GM12864 (cell line): ENCODE results near the gene SZRD1.

ENCODE experiments used
- DNase-seq: peaks from one replicate; pipeline ENCODE4 v3.0.0-alpha.2; 2011; ENCODE audit warnings: low read depth
- H3K4me3 ChIP-seq: 2 replicates; pipeline ENCODE4 v1.5.1; 2011; ENCODE audit warnings: mild to moderate bottlenecking, low read depth, low read length, control low read depth
- TF ChIP-seq, protein P1 (sequence below): IDR thresholded peaks from 2 replicates; pipeline ENCODE4 v1.5.1; 2011; ENCODE audit warnings: low read depth, mild to moderate bottlenecking, moderate library complexity, low read length, control low read depth, inconsistent platforms; ENCODE audit errors: missing control alignments

Gene SZRD1, protein sequence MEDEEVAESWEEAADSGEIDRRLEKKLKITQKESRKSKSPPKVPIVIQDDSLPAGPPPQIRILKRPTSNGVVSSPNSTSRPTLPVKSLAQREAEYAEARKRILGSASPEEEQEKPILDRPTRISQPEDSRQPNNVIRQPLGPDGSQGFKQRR

DNA sequence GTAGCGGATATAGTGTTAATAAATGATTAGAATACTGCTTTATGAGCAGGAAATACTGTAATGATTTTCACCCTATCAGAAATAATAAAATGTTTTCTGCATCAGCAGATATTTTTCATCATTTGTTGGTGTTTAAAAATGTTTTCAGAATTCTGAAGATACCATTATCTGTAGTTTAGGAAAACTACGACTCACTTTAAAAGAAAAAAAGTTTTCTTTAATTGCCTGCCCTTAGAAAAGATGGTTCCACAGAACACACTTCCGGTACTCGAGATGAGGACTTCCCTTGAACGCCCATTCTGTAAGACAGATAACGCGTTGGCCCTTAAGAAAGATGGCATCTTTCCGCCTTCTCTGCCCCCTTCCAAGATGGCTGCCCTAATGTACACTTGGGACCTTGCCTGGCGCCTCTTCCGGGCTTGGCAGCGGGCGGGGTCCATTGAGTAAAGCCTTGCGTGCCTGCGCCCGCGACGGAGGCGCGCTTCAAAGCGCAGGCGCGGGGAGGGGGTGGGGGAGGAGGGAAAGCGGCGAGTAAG, at the start of gene SZRD1:
Gene SZRD1, plus strand, starts transcription at position 521 of the 536 bp plus-strand sequence. CDS start 16 bp downstream, outside the sequence.
- DNase-seq: peak; percentile 99
- TF ChIP-seq, protein P1, sequence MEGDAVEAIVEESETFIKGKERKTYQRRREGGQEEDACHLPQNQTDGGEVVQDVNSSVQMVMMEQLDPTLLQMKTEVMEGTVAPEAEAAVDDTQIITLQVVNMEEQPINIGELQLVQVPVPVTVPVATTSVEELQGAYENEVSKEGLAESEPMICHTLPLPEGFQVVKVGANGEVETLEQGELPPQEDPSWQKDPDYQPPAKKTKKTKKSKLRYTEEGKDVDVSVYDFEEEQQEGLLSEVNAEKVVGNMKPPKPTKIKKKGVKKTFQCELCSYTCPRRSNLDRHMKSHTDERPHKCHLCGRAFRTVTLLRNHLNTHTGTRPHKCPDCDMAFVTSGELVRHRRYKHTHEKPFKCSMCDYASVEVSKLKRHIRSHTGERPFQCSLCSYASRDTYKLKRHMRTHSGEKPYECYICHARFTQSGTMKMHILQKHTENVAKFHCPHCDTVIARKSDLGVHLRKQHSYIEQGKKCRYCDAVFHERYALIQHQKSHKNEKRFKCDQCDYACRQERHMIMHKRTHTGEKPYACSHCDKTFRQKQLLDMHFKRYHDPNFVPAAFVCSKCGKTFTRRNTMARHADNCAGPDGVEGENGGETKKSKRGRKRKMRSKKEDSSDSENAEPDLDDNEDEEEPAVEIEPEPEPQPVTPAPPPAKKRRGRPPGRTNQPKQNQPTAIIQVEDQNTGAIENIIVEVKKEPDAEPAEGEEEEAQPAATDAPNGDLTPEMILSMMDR: no peak

GRCh38 chr1:16318555-16318954, 48.5 kb upstream of the SZRD1 start:
- H3K4me3 ChIP-seq: no peak overlapping the region
- TF ChIP-seq, protein P1: no peak
- DNase-seq: no peak

More for the DNA sequence above, at the start of gene SZRD1:
- peak within 1 kb of the TSS; percentile 87 for H3K4me3 ChIP-seq

DNA sequence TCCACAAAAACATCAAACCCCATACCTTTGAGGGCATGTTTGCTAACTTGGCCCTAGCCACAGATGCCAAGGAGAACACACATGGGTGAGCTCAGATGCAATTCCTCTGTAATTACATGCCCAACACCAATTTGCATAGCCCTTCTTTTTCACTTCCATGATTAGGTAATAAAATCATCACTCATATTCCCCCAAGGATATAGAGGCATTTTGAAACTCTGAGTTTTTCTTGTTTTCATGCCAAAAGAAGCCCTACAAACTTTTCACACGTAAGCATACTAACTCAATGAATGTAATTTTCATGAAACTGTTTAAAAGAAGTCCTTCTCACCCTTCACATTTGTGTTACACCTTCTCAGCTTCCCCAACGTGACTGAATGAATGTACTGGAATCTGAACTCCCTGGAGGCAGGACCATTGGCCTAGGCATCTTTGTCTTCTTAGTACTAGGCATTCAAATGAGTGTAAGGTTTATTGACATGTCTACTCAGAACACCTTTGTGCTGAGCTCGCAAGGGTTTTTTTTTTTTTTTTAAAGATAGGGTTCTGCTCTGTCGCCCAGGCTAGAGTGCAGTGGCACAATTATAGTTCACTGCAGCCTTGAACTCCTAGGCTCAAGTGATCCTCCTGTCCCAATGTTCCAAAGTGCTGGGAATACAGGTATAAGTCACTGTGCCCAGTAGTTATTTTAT, 45.7 kb upstream of the SZRD1 start:
- TF ChIP-seq, protein P1: no peak
- no peak overlapping the region for H3K4me3 ChIP-seq
- no peak for DNase-seq

- no peak overlapping the region for H3K4me3 ChIP-seq
- TF ChIP-seq, protein P1: no peak
- DNase-seq: no peak
These were observed 42.6 kb upstream of the SZRD1 start for GRCh38 chr1:16324456-16324890.

DNA sequence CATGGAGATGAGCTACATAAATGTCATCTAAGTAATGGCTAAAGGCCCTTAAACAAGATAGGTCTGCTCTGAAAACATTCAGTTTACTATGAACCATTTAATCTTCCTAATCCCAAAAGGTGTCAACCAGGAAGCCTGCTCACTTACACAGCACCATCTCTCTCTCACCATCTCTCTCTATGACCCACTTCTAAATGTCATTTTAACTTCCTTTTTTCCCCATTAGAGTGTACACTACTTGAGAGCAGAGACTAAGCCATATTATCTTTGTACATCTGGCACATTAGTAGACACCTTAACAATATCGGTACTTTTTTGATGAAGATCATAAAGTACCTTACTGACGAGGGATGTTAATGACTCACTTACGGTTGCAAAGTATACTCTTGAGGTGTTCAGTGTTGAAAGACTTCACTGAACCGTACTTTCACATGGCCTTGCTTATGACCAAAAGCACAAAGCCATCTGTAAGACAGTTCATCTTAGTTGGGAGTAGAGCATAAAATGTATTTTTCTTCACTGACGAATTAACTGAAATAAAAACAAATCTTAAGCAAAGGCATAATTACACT, 40.1 kb upstream of the SZRD1 start:
- DNase-seq: no peak
- TF ChIP-seq, protein P1: no peak
- H3K4me3 ChIP-seq: no peak overlapping the region

DNA sequence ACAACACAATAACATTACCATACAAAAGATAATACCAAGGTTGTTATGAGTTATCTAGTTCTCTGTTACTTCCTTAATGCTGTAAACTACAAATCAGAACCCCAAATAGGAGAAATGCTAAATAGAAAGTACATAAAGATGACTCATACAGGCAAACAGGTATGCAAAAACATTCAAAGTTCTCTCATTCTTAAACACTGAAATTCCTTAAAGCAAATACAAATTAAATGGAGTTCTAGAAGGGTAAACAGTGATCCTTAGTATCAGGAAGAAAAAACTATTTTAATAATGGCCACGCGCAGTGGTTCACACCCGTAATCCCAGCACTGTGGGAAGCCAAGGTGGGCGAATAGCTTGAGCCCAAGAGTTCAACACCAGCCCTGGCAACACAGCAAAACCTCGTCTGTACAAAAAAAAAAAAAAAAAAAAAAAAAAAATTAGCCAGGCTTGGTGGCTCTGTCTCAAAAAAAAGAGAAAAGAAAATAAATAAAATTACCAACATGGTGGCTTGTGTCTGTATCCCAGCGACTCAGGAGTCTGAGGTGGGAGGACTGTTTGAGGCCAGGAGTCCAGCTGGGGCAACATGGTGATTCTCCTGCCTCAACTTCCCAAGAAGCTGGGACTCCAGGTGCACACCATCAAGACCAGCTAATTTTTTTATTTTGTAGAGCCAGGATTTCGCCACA, 32.2 kb upstream of the SZRD1 start:
- no peak for DNase-seq
- no peak overlapping the region for H3K4me3 ChIP-seq
- TF ChIP-seq, protein P1: no peak
